Dendritic cell treated with granulocyte-macrophage colony-stimulating factor and Interleukin-4, amounts not matched to agents 40 ng/mL and 50 ng/mL, for 4 days (primary cell): ENCODE results near the gene PRR14.
"Not testable (repeated sequence)": the region's sequence is repeated elsewhere in the genome, so short reads cannot be mapped to it uniquely, and the experiment has no call there.

Experiments used
- H3K27ac Mint-ChIP-seq: one replicate; pipeline ENCODE4 v1.8.0; 2022; ENCODE audit warnings: mild to moderate bottlenecking, mixed read lengths
- H3K27me3 Mint-ChIP-seq: one replicate; pipeline ENCODE4 v1.8.0; 2022; ENCODE audit warnings: mild to moderate bottlenecking, mixed read lengths
- H3K36me3 Mint-ChIP-seq: one replicate; pipeline ENCODE4 v1.8.0; 2022; ENCODE audit warnings: low read depth, mixed read lengths
- H3K4me1 Mint-ChIP-seq: one replicate; pipeline ENCODE4 v1.8.0; 2022; ENCODE audit warnings: low read depth, mixed read lengths
- H3K4me3 Mint-ChIP-seq: one replicate; pipeline ENCODE4 v1.8.0; 2022; ENCODE audit warnings: mild to moderate bottlenecking, moderate library complexity, mixed read lengths
- H3K9me3 Mint-ChIP-seq: one replicate; pipeline ENCODE4 v1.8.0; 2022; ENCODE audit warnings: mixed read lengths
- intact Hi-C: fragments of 100-400 bp; cut with micrococcal nuclease; formaldehyde crosslinking; loops from one replicate; pipeline ENCODE4 v1.15.0; 2022

Gene PRR14

GRCh38 chr16:30669026-30669902 lies 18.5 kb downstream of the PRR14 start:
- Mint-ChIP-seq H3K9me3 (no peaks in the 10 kb centered on the region), H3K36me3 (peaks cover 71% of the 10 kb centered on the region), H3K4me3 (no peak overlapping the region), H3K27me3 (no peaks in the 10 kb centered on the region), H3K4me1 (peaks cover 24% of the 10 kb centered on the region), H3K27ac (no peak overlapping the region)
- intact Hi-C loops = no loop called here

- intact Hi-C loops = no loop called here
- Mint-ChIP-seq H3K27me3 (no peaks in the 10 kb centered on the region), H3K9me3 (no peaks in the 10 kb centered on the region), H3K4me3 (no peak overlapping the region), H3K36me3 (peaks cover 62% of the 10 kb centered on the region), H3K4me1 (peaks cover 19% of the 10 kb centered on the region), H3K27ac (peak overlapping the region; percentile 58)
Observed at GRCh38 chr16:30669903-30670824, 19.4 kb downstream of the PRR14 start.

GRCh38 chr16:30675143-30675542 lies 24.4 kb downstream of the PRR14 start:
- peaks cover 12% of the 10 kb centered on the region for H3K36me3 Mint-ChIP-seq
- H3K27ac Mint-ChIP-seq = no peak overlapping the region
- H3K9me3 Mint-ChIP-seq = no peaks in the 10 kb centered on the region
- no peaks in the 10 kb centered on the region for H3K27me3 Mint-ChIP-seq
- no peak overlapping the region for H3K4me3 Mint-ChIP-seq
- no peaks in the 10 kb centered on the region for H3K4me1 Mint-ChIP-seq
- intact Hi-C loops = no loop called here

GRCh38 chr16:30677931-30678585 lies 27.3 kb downstream of the PRR14 start:
- intact Hi-C loops = no loop called here
- no peaks in the 10 kb centered on the region for H3K36me3 Mint-ChIP-seq
- no peaks in the 10 kb centered on the region for H3K9me3 Mint-ChIP-seq
- no peak overlapping the region for H3K27ac Mint-ChIP-seq
- H3K4me3 Mint-ChIP-seq = no peak overlapping the region
- H3K4me1 Mint-ChIP-seq = peaks cover 9% of the 10 kb centered on the region
- H3K27me3 Mint-ChIP-seq = peaks cover 5% of the 10 kb centered on the region

- intact Hi-C loops = no loop called here
Observed at GRCh38 chr16:30678586-30678970, 27.8 kb downstream of the PRR14 start.

GRCh38 chr16:30680326-30680725 lies 29.6 kb downstream of the PRR14 start:
- peaks cover 9% of the 10 kb centered on the region for H3K4me1 Mint-ChIP-seq
- H3K4me3 Mint-ChIP-seq = no peak overlapping the region
- H3K27me3 Mint-ChIP-seq = peaks cover 5% of the 10 kb centered on the region
- no peak overlapping the region for H3K27ac Mint-ChIP-seq
- no peaks in the 10 kb centered on the region for H3K9me3 Mint-ChIP-seq
- intact Hi-C loops = no loop called here
- H3K36me3 Mint-ChIP-seq = no peaks in the 10 kb centered on the region

More at GRCh38 chr16:30678586-30678970, 27.8 kb downstream of the PRR14 start:
- H3K4me3 Mint-ChIP-seq = no peak overlapping the region
- no peak overlapping the region for H3K27ac Mint-ChIP-seq
- H3K4me1 Mint-ChIP-seq = peaks cover 9% of the 10 kb centered on the region
- H3K27me3 Mint-ChIP-seq = peaks cover 5% of the 10 kb centered on the region
- H3K36me3 Mint-ChIP-seq = no peaks in the 10 kb centered on the region
- no peaks in the 10 kb centered on the region for H3K9me3 Mint-ChIP-seq

- Mint-ChIP-seq H3K36me3 (no peaks in the 10 kb centered on the region), H3K4me3 (no peak overlapping the region), H3K4me1 (peaks cover 20% of the 10 kb centered on the region), H3K27ac (no peak overlapping the region), H3K27me3 (no peaks in the 10 kb centered on the region), H3K9me3 (no peaks in the 10 kb centered on the region)
- intact Hi-C loops = no loop called here
Observed at GRCh38 chr16:30688701-30689100, 37.9 kb downstream of the PRR14 start.

- Mint-ChIP-seq H3K9me3 (no peaks in the 10 kb centered on the region), H3K27me3 (no peaks in the 10 kb centered on the region), H3K27ac (no peak overlapping the region), H3K4me1 (peaks cover 32% of the 10 kb centered on the region), H3K36me3 (no peaks in the 10 kb centered on the region), H3K4me3 (no peak overlapping the region)
- intact Hi-C loops = loop anchor here (10.0 kb wide), 1 partner anchor 57 kb away; no protein-coding TSS in a partner anchor
Observed at GRCh38 chr16:30691907-30692306, 41.1 kb downstream of the PRR14 start.

GRCh38 chr16:30692396-30693064 lies 41.8 kb downstream of the PRR14 start:
- Mint-ChIP-seq H3K27ac (peak overlapping the region; percentile 40), H3K4me3 (no peak overlapping the region), H3K4me1 (peaks cover 36% of the 10 kb centered on the region), H3K36me3 (no peaks in the 10 kb centered on the region), H3K9me3 (no peaks in the 10 kb centered on the region), H3K27me3 (no peaks in the 10 kb centered on the region)
- intact Hi-C loops = loop anchor here (10.0 kb wide), 1 partner anchor 58 kb away; no protein-coding TSS in a partner anchor

- intact Hi-C loops = loop anchor here (10.0 kb wide), 1 partner anchor 60 kb away; no protein-coding TSS in a partner anchor
- Mint-ChIP-seq H3K4me3 (no peak overlapping the region), H3K27ac (peak overlapping the region; percentile 33), H3K4me1 (peaks cover 53% of the 10 kb centered on the region), H3K9me3 (no peaks in the 10 kb centered on the region), H3K27me3 (no peaks in the 10 kb centered on the region), H3K36me3 (peaks cover 22% of the 10 kb centered on the region)
Observed at GRCh38 chr16:30694926-30695693, 44.4 kb downstream of the PRR14 start.

GRCh38 chr16:30696646-30697045 lies 45.9 kb downstream of the PRR14 start:
- not testable (repeated sequence) for H3K9me3 Mint-ChIP-seq, H3K27ac Mint-ChIP-seq, H3K4me3 Mint-ChIP-seq, H3K27me3 Mint-ChIP-seq
- Mint-ChIP-seq H3K36me3 (peaks cover 38% of the 10 kb centered on the region), H3K4me1 (peaks cover 58% of the 10 kb centered on the region)
- intact Hi-C loops = loop anchor here (10.0 kb wide), 1 partner anchor 62 kb away; no protein-coding TSS in a partner anchor

GRCh38 chr16:30697264-30698138 lies 46.7 kb downstream of the PRR14 start:
- Mint-ChIP-seq H3K27me3 (no peaks in the 10 kb centered on the region), H3K9me3 (no peaks in the 10 kb centered on the region), H3K27ac (peak overlapping the region; percentile 100), H3K4me1 (peaks cover 50% of the 10 kb centered on the region), H3K36me3 (peaks cover 46% of the 10 kb centered on the region), H3K4me3 (peak overlapping the region; percentile 79)
- intact Hi-C loops = loop anchor here (1.0 to 10.0 kb wide), 4 partner anchors 39 to 225 kb away; partner anchors contain the start of genes FBRS, FBXL19 and PRR14
